ENCODE results near the gene KCNG3. TPM values are rescaled to one million over a fixed set of nuclear protein-coding genes. Genes with fewer than 3 reads are reported as not detected.

Gene KCNG3
- total and polyA plus RNA-seq, 3 donors from 2014 or later, result 1.2 to 12.4 (median 11.3) TPM

DNA sequence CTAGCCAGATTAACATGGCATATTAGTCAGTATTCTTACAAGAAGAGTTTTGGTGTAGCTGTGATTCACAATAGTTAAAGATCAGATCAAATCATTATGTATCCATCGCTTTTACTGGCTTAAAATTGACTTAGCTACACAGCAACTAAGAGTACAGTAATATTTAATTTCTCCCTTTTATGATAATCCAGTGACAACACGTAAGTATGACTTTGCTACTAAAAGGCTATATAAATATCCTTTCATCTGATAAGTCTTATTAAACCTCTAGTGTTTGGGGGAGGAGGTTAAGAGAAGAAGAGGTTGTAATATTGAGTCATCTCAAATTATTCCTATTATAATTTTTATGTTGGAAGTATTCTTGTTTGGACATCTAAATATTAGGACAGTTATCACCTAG lies 51.0 kb downstream of the KCNG3 start:
- H3K27me3 ChIP-seq, result no peaks in the 10 kb centered on the region
- peaks cover 2% of the 10 kb centered on the region for H3K4me1 ChIP-seq
- 76 to 87% methylated on average over 2 of the region's 2 CpGs for WGBS, 2 donors
- intact Hi-C loops (cut with DNase I; ENCODE audit: low total_unique reads), result no loop called here
- TF ChIP-seq POLR2A (IDR thresholded peaks at IDR 0.05), result no peak
- TF ChIP-seq, protein P1, sequence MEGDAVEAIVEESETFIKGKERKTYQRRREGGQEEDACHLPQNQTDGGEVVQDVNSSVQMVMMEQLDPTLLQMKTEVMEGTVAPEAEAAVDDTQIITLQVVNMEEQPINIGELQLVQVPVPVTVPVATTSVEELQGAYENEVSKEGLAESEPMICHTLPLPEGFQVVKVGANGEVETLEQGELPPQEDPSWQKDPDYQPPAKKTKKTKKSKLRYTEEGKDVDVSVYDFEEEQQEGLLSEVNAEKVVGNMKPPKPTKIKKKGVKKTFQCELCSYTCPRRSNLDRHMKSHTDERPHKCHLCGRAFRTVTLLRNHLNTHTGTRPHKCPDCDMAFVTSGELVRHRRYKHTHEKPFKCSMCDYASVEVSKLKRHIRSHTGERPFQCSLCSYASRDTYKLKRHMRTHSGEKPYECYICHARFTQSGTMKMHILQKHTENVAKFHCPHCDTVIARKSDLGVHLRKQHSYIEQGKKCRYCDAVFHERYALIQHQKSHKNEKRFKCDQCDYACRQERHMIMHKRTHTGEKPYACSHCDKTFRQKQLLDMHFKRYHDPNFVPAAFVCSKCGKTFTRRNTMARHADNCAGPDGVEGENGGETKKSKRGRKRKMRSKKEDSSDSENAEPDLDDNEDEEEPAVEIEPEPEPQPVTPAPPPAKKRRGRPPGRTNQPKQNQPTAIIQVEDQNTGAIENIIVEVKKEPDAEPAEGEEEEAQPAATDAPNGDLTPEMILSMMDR (IDR thresholded peaks at IDR 0.05), result no peak
- no peaks in the 10 kb centered on the region for H3K9me3 ChIP-seq
- no peaks in the 10 kb centered on the region for H3K36me3 ChIP-seq (ENCODE audit: low read depth, missing control alignments)
- no peak for DNase-seq
- H3K4me3 ChIP-seq, result no peak overlapping the region
- H3K27ac ChIP-seq, result no peak overlapping the region

DNA sequence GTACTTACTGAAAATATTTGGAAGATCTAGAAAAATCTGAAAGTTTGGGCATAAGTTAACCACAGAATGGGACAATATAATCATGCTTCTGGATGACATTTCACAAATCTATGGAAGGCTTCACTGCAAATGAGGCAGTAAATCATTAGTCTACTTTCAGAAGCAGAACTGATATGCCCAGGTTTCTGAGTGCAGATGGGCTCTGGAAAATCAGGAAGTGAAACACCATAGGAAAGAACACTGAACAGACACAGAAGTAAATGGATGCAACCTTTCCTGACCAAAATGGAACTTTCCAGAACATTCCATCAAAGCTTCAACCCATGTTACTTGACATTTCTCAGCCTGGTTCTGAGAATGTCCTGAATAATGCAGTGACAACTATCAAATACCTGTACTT lies 55.1 kb downstream of the KCNG3 start:
- DNase-seq, result no peak
- Histone ChIP-seq H3K36me3 (ENCODE audit: low read depth, missing control alignments) (no peaks in the 10 kb centered on the region), H3K9me3 (no peaks in the 10 kb centered on the region), H3K27ac (no peak overlapping the region), H3K4me3 (no peak overlapping the region), H3K27me3 (no peaks in the 10 kb centered on the region), H3K4me1 (no peaks in the 10 kb centered on the region)
- intact Hi-C loops (cut with DNase I; ENCODE audit: low total_unique reads), result no loop called here
- TF ChIP-seq POLR2A (IDR thresholded peaks at IDR 0.05), result no peak
- TF ChIP-seq, protein P1 (IDR thresholded peaks at IDR 0.05), result no peak

DNA sequence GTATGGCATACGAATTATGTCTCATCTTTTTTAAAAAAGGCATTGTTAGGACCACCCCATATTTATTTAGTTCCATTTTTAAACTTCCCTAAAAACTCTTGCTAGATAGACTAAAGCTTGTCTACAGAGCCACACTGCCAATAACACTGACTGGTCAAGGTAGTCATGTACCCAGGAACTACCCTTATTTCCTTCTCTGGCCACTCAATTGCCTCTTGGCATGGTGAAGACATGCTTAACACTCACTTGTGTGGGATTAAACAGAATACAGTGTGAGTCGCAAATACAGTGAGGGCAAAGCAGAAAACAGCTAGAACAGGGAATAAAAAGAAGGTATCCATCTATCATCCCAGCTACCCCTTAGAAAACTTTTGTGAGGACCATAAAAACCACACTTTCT lies 57.4 kb downstream of the KCNG3 start:
- Histone ChIP-seq H3K27me3 (no peaks in the 10 kb centered on the region), H3K4me1 (no peaks in the 10 kb centered on the region), H3K36me3 (ENCODE audit: low read depth, missing control alignments) (no peaks in the 10 kb centered on the region), H3K9me3 (no peaks in the 10 kb centered on the region), H3K27ac (no peak overlapping the region), H3K4me3 (no peak overlapping the region)
- no peak for TF ChIP-seq POLR2A (IDR thresholded peaks at IDR 0.05)
- no peak for DNase-seq
- 88 to 95% methylated on average over 2 of the region's 2 CpGs for WGBS, 2 donors
- intact Hi-C loops (cut with DNase I; ENCODE audit: low total_unique reads), result no loop called here

DNA sequence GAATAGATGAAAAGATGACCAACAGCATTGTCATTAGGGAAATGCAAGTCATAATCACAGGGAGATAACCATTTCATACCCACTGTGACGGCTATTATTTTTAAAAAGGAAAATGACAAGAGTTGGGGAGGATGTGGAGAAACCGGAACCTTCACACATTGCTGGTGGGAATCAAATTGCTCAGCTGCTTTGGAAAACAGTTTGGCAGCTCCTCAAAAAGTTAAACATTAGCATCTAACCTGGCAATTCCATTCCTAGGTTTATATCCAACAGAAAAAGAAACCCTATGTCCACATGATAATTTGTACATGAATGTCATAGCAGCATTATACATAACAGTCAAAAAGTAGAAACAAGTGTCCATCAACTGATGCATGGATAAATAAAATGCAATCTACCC lies 58.2 kb downstream of the KCNG3 start:
- no peak for DNase-seq
- H3K27ac ChIP-seq, result no peak overlapping the region
- no peaks in the 10 kb centered on the region for H3K36me3 ChIP-seq (ENCODE audit: low read depth, missing control alignments)
- TF ChIP-seq, protein P1 (IDR thresholded peaks at IDR 0.05), result no peak
- TF ChIP-seq POLR2A (IDR thresholded peaks at IDR 0.05), result no peak
- no peak overlapping the region for H3K4me3 ChIP-seq
- WGBS, 2 donors, result 71 to 89% methylated on average over 2 of the region's 2 CpGs
- no peaks in the 10 kb centered on the region for H3K27me3 ChIP-seq
- no peaks in the 10 kb centered on the region for H3K9me3 ChIP-seq
- intact Hi-C loops (cut with DNase I; ENCODE audit: low total_unique reads), result no loop called here
- H3K4me1 ChIP-seq, result no peaks in the 10 kb centered on the region

DNA sequence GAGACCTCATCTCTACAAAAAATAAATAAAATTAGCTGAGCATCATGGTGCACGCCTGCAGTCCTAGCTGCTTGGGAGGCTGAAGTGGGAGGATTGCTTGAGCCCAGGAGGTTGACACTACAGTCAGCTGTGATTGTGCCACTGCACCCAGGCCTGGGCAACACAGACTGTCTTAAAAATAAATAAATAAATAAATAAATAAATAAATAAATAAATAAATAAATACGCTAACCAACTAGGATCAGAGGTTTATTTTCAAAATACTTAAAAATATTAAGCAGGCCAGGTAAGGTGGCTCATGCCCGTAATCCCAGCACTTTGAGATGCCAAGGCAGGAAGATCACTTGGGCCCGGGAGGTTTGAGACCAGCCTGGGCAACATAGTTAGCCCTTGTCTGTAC lies 63.6 kb downstream of the KCNG3 start:
- H3K9me3 ChIP-seq, result no peaks in the 10 kb centered on the region
- TF ChIP-seq, protein P1 (IDR thresholded peaks at IDR 0.05), result no peak
- TF ChIP-seq POLR2A (IDR thresholded peaks at IDR 0.05), result no peak
- H3K27ac ChIP-seq, result no peak overlapping the region
- intact Hi-C loops (cut with DNase I; ENCODE audit: low total_unique reads), result no loop called here
- 93 to 97% methylated on average over 4 of the region's 4 CpGs for WGBS, 2 donors
- no peaks in the 10 kb centered on the region for H3K27me3 ChIP-seq
- H3K36me3 ChIP-seq (ENCODE audit: low read depth, missing control alignments), result no peaks in the 10 kb centered on the region
- no peak for DNase-seq
- H3K4me1 ChIP-seq, result peaks cover 2% of the 10 kb centered on the region
- H3K4me3 ChIP-seq, result no peak overlapping the region

Data from testis (tissue), 3 donors.